Endothelial cell of umbilical vein (primary cell): ENCODE data around the gene OTP. TPM values are rescaled to one million over a fixed set of nuclear protein-coding genes. Genes with fewer than 3 reads are reported as not detected.

Experiments used
- BruUV-seq: library from RNA; stranded (reverse); fragments of 400-500 nt; replicated peaks from 2 replicates; lab custom pipeline; 2021; lab: Mats Ljungman, UMichigan
- CTCF ChIA-PET: fragments of 300-600, 350-600 bp; sonication (Branson Sonifier 250); formaldehyde crosslinking; loops from one replicate; lab custom pipeline; 2021; ENCODE audit warnings: antibody characterized with exemption, inconsistent platforms; lab: Charles Lee
- POLR2A ChIA-PET: fragments of 300-600, 350-600 bp; sonication (Branson Sonifier 250); formaldehyde crosslinking; loops from one replicate; lab custom pipeline; 2021; ENCODE audit warnings: antibody characterized with exemption, inconsistent platforms; lab: Charles Lee
- DNase-seq: peaks from one replicate; pipeline ENCODE4 v3.0.0-alpha.2; 2011; ENCODE audit warnings: low read depth, low spot score
- FAIRE-seq: peaks from 2 replicates; lab custom pipeline; 2011; peaks lifted over from hg19 to GRCh38; lab: Jason Lieb, UNC
- H2AFZ ChIP-seq: 2 replicates; pipeline ENCODE4 v1.6.0; 2012; ENCODE audit warnings: low read depth, low read length, control low read depth, inconsistent platforms
- H3K27ac ChIP-seq: 2 replicates; pipeline ENCODE4 v1.5.1; 2011; ENCODE audit warnings: low read depth, mild to moderate bottlenecking, control low read depth, low read length, moderate library complexity; ENCODE audit not compliant: insufficient read depth
- H3K27me3 ChIP-seq, 2 experiments: 2 replicates each; pipeline versions ENCODE4 v1.6.0 to v1.6.1; 2011; ENCODE audit warnings: low read length in 2 of 2, mixed read lengths in 1 of 2; ENCODE audit not compliant: control insufficient read depth in 2 of 2, insufficient read depth in 2 of 2
- H3K36me3 ChIP-seq, 2 experiments: 2 replicates in 1 of 2; 3 replicates in 1 of 2; pipeline ENCODE4 v1.5.1; 2011; ENCODE audit warnings: low read length in 2 of 2, mild to moderate bottlenecking in 1 of 2, moderate library complexity in 1 of 2; ENCODE audit not compliant: control insufficient read depth in 2 of 2, insufficient read depth in 2 of 2; ENCODE audit errors: extremely low read depth in 1 of 2
- H3K4me1 ChIP-seq: 3 replicates; pipeline ENCODE4 v1.5.1; 2011; ENCODE audit warnings: mild to moderate bottlenecking, low read length; ENCODE audit not compliant: control insufficient read depth, insufficient read depth; ENCODE audit errors: extremely low read depth
- H3K4me2 ChIP-seq: 2 replicates; pipeline ENCODE4 v1.6.1; 2011; ENCODE audit warnings: low read length, control low read depth, mixed read lengths; ENCODE audit not compliant: insufficient read depth
- H3K4me3 ChIP-seq, 3 experiments: fragments of 200-600 bp in 1 of 3; sonication (generic), shearing (Covaris generic) in 1 of 3; replicated peaks in 1 of 3; 2 replicates each; pipeline ENCODE4 v1.5.1; 2011 to 2016; ENCODE audit warnings: control low read depth in 3 of 3, low read length in 3 of 3, mild to moderate bottlenecking in 2 of 3, inconsistent platforms in 1 of 3, low read depth in 1 of 3, moderate library complexity in 1 of 3; ENCODE audit not compliant: insufficient read depth in 1 of 3
- H3K79me2 ChIP-seq: 2 replicates; pipeline ENCODE4 v1.6.0; 2012; ENCODE audit warnings: low read length, inconsistent platforms; ENCODE audit not compliant: control insufficient read depth, insufficient read depth
- H3K9ac ChIP-seq: replicated peaks from 2 replicates; pipeline ENCODE3; 2011; ENCODE audit warnings: low read length, control low read depth; ENCODE audit not compliant: insufficient read depth; ENCODE audit errors: extremely low read depth
- H3K9me1 ChIP-seq: replicated peaks from 3 replicates; pipeline ENCODE4 v1.6.0; 2011; ENCODE audit warnings: mild to moderate bottlenecking, low read length; ENCODE audit not compliant: control insufficient read depth, insufficient read depth; ENCODE audit errors: extremely low read depth
- H3K9me3 ChIP-seq: replicated peaks from 2 replicates; pipeline ENCODE4 v1.5.1; 2012; ENCODE audit warnings: low read length, inconsistent platforms; ENCODE audit not compliant: control insufficient read depth, insufficient read depth
- H4K20me1 ChIP-seq: replicated peaks from 2 replicates; pipeline ENCODE3; 2011; ENCODE audit warnings: mild to moderate bottlenecking, low read length; ENCODE audit not compliant: control insufficient read depth, insufficient read depth; ENCODE audit errors: extremely low read depth
- EZH2 ChIP-seq: IDR thresholded peaks from 2 replicates; pipeline ENCODE4 v1.6.1; 2012; ENCODE audit warnings: borderline replicate concordance, low read depth, mild to moderate bottlenecking, moderate library complexity, low read length, inconsistent platforms; ENCODE audit not compliant: severe bottlenecking
- FOS ChIP-seq: IDR thresholded peaks from 2 replicates; pipeline ENCODE4 v1.6.1; 2011; ENCODE audit warnings: mild to moderate bottlenecking, low read length, moderate library complexity, borderline replicate concordance; ENCODE audit not compliant: insufficient read depth
- GATA2 ChIP-seq: IDR thresholded peaks from 2 replicates; pipeline ENCODE4 v1.7.0; 2011; ENCODE audit warnings: low read depth, mild to moderate bottlenecking, moderate library complexity, mixed read lengths, low read length; ENCODE audit not compliant: insufficient read length, insufficient read depth
- JUN ChIP-seq: IDR thresholded peaks from 2 replicates; pipeline ENCODE4 v1.6.1; 2011; ENCODE audit warnings: borderline replicate concordance, low read depth; ENCODE audit not compliant: insufficient read length, insufficient read depth
- MAX ChIP-seq: IDR thresholded peaks from 2 replicates; pipeline ENCODE4 v1.6.1; 2011; ENCODE audit not compliant: insufficient read depth, insufficient read length
- MYC ChIP-seq: IDR thresholded peaks from one replicate; pipeline ENCODE4 v1.6.1; 2011; ENCODE audit warnings: mild to moderate bottlenecking, low read depth, low read length
- POLR2A ChIP-seq: IDR thresholded peaks from 2 replicates; pipeline ENCODE4 v1.6.1; 2012; ENCODE audit warnings: low read depth, mild to moderate bottlenecking, control low read depth, low read length
- POLR2AphosphoS5 ChIP-seq: IDR thresholded peaks from 2 replicates; pipeline ENCODE4 v1.6.1; 2012; ENCODE audit warnings: low read depth, mild to moderate bottlenecking, control low read depth, low read length, moderate library complexity; ENCODE audit not compliant: insufficient read depth
- dilution Hi-C: fragments of 300-500 bp; cut with MboI; formaldehyde crosslinking; loops from one replicate; pipeline ENCODE4 v1.15.0; 2019; ENCODE audit warnings: low sequenced_read_pairs; ENCODE audit not compliant: extremely low pct_ligation_motif_present
- intact Hi-C: fragments of 100-400 bp; cut with micrococcal nuclease; formaldehyde crosslinking; loops from one replicate; pipeline ENCODE4 v1.10.0; 2022
- polyA plus RNA-seq, 4 experiments: library from polyadenylated mRNA; depleted of rRNA in 3 of 4; stranded (reverse) in 3 of 4; unstranded in 1 of 4; fragments of >200 nt; gene quantifications; 2 replicates each; pipeline versions ENCODE4 v1.2.1 to v1.2.3, GENCODE V29; 2011 to 2012; ENCODE audit warnings: missing spikeins in 1 of 4
- total RNA-seq: library from RNA; stranded (reverse); gene quantifications from 2 replicates; pipeline ENCODE4 v1.2.3, GENCODE V29; 2021
- TF ChIP-seq, protein P1 (sequence below), 2 donors: IDR thresholded peaks; 1 replicate in 1 of 2; 2 replicates in 1 of 2; pipeline ENCODE4 v1.5.1; 2011; ENCODE audit warnings: low read length in 2 of 2, mild to moderate bottlenecking in 2 of 2, moderate library complexity in 2 of 2, control low read depth in 1 of 2, inconsistent platforms in 1 of 2, low read depth in 1 of 2; ENCODE audit not compliant: insufficient read depth in 1 of 2; ENCODE audit errors: extremely low read depth in 1 of 2

The OTP gene
- total and polyA plus RNA-seq, 2 donors (not counting 3 experiments of a cell fraction or from before 2014, with no cell fraction given), result not detected

- Histone ChIP-seq H3K27ac (no peak overlapping the region), H3K4me3 (no peak overlapping the region), H3K4me2 (no peak overlapping the region), H3K9me3 (no peaks in the 10 kb centered on the region), H3K9ac (no peak overlapping the region), H3K4me1 (no peaks in the 10 kb centered on the region), H3K79me2 (no peaks in the 10 kb centered on the region), H4K20me1 (no peaks in the 10 kb centered on the region), H3K27me3 (peaks cover 29 to 61% of the 10 kb centered on the region in 2 experiments), H3K36me3 (no peaks in the 10 kb centered on the region), H2AFZ (no peak overlapping the region), H3K9me1 (no peaks in the 10 kb centered on the region)
- ChIA-PET POLR2A (no interaction called here), CTCF (no interaction called here)
- dilution Hi-C loops, result no loop called here
- intact Hi-C loops, result no loop called here
- BruUV-seq, result no TSS peak
- FAIRE-seq, result no peak
- TF ChIP-seq EZH2 (no peak), JUN (no peak), FOS (no peak), MYC (no peak), POLR2A (no peak), GATA2 (no peak), MAX (no peak), POLR2AphosphoS5 (no peak)
- TF ChIP-seq, protein P1, sequence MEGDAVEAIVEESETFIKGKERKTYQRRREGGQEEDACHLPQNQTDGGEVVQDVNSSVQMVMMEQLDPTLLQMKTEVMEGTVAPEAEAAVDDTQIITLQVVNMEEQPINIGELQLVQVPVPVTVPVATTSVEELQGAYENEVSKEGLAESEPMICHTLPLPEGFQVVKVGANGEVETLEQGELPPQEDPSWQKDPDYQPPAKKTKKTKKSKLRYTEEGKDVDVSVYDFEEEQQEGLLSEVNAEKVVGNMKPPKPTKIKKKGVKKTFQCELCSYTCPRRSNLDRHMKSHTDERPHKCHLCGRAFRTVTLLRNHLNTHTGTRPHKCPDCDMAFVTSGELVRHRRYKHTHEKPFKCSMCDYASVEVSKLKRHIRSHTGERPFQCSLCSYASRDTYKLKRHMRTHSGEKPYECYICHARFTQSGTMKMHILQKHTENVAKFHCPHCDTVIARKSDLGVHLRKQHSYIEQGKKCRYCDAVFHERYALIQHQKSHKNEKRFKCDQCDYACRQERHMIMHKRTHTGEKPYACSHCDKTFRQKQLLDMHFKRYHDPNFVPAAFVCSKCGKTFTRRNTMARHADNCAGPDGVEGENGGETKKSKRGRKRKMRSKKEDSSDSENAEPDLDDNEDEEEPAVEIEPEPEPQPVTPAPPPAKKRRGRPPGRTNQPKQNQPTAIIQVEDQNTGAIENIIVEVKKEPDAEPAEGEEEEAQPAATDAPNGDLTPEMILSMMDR (IDR thresholded peaks at IDR 0.05; ENCODE audit: extremely low read depth in 1 of 2, insufficient read depth in 1 of 2, low read depth in 1 of 2, low read length in 2 of 2), result no peak
- DNase-seq, result no peak
Measured at GRCh38 chr5:77651343-77651742, 12.8 kb upstream of the OTP start.
